GM21529 (cell line): ENCODE data around the gene RRP8.

Source experiments
- ATAC-seq: cut with Tn5 transposase; IDR thresholded peaks from one replicate; pipeline ENCODE4 v1.9.1; 2021; ENCODE audit not compliant: unreplicated experiment

The RRP8 gene

DNA sequence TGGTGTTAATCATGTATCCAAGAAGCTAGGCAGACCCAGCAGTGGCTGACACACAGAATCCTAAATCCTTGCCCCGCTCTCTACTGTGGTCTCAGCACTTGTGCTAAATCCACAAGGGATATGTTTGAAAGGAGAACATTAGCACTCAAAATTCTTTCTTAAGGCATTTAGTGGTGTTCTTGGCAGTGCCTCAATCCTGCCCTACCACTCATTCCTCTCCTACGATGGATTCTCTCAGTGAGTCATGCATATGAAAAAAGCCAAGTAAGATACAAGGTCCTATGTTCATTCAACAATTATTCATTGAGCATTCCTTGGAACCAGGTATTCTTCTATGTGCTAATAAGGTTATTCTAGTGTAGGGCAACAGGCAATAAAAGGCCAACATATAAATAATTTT lies 31.2 kb downstream of the RRP8 start:
- ATAC-seq = no peak

DNA sequence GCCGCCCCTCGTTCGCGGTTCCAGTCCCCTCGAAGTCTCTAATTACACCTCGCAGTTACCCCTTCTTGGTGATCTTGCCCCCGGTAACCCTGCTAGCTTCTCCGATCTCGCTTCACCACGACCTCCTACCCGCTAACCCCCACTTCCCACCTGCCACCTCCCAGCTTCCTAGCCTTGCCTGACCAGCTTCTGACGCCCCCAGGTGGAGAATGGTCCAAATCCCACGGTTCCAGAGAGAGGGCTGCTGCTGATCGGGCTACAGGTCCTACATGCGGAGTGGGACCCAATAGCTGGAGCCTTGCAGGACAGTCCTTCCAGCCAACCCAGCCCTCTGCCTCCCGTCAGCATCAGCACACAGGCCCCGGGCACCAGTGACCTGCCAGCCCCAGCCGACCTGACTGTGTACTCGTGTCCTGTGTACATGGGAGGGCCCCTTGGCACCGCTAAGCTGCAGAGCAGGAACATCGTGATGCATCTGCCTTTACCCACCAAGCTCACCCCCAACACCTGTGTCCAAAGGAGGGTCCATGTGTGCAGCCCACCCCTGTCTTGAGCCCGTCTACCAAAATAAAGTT lies 31.9 kb downstream of the RRP8 start:
- no peak for ATAC-seq

DNA sequence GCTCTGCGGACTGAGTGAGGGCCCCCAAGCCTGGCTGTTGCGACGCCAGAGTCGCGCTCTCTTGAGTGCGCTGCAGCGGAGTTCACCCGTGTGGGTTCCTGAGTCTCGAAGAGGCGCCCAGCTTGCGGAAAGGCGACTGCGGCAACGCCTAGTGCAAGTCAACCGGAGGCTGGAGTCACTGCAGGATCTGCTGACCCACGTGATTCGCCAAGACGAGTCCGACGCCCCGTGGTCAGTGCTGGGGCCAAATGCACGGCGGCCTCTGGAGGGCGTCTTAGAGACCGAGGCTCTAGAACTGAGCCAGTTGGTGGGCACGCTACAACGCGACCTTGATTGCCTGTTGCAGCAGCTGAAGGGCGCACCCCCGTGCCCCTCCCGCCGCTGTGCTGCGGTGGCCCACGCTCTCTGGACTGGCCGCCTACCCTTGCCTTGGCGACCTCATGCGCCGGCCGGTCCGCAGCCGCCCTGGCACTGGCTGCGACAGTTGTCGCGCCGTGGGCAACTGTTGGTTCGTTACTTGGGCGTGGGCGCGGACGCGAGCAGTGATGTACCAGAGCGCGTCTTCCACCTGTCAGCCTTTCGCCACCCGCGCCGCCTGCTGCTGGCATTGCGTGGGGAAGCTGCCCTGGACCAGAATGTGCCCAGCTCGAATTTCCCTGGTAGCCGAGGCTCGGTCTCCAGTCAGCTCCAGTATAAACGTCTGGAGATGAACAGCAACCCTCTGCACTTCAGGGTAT lies 32.6 kb downstream of the RRP8 start:
- ATAC-seq = no peak

DNA sequence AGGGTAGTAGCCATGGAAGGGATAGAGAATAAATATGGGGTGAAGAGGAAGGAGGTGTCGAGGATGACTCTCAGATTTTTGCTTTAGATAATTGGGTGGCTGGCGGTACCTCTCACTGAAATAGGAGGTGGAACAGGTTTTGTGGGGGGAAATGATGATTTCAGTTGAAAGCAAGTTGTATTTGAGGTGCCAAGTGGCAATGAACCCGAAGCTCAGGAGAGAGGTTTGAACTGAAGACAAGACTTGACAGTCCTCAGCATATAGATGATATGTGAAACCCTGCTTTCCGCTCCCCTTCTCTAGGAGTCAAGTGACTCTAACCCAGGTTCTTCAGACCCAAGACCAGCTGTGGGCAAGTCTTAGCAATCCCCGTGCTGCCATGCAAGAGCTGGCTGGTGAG lies 33.7 kb downstream of the RRP8 start:
- ATAC-seq = no peak

DNA sequence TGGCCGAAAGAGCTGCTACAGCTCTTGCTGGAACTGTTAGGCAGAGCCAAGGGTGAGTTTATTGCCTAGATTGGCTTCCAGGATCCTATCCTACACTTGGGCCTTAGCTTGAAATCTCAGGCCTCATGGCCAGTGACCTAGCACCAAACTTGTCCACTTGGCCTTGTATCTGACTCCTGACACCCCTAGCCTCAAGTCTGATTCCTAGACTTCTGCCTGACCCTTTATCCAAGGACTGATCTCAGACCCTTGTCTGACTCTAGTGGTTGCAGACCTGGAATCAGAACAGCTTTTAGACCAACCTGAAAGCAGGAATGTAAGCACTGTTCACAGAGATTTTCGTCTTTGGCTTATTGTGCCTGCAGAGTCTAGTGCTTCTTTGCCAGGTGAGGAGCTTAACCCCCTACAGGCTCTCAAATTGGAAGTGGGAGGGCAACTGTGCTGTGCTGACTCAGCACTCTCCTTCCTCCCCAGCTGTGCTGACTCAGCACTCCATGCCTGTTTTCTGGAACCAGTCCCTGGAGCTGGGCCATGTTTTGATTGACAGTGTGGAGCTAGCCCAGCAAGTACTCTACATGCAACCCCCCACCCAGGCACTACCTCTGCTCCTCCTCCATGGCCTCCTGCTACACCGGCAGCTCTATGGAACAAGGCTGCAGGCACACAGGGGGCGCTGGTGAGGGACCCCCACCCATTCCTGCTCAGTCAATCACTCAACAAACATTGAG lies 35.1 kb downstream of the RRP8 start:
- no peak for ATAC-seq

DNA sequence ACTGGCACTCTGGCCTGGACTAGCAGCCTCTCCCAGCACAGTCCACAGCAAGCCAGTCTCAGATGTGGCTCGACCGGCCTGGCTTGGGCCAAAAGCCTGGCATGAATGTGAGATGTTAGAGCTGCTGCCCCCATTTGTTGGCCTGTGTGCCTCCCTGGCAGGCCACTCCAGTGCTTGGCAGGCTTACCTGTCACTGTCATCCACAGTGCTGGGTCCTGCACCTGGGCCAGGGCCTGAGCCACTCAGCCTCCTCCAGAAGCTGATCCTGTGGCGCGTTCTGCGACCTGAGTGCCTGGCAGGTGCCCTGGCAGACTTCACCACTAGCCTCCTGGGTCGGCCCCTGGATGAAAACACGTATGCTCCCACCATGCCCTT lies 36.1 kb downstream of the RRP8 start:
- no peak for ATAC-seq

DNA sequence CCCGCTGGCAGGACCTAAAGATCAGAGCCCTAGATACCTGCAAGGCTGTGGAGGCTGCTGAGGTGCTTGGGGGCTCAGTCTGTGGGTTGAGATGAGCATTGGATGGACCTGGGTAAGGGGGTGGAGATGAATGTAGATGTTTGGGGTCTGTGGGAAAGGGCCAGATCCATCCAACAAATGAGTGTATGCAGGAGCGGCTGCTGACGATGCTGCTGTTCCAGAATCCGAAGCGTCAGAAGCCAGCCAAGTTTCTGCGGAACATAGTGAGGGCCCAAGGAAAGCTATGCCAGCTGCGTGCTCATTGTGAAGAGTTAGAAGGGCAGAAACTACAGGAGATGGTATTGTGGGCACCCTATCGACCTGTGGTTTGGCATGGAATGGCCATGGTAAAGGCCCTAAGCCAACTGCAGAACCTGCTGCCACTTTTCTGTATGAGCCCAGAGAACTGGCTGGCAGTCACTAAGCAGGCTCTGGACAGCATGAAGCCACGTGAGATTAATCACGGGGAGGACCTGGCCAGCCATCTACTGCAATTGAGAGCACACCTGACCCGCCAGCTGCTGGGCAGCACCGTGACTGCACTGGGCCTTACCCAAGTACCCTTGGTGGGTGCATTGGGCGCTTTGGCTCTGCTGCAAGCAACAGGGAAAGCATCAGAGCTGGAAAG lies 36.6 kb downstream of the RRP8 start:
- no peak for ATAC-seq

DNA sequence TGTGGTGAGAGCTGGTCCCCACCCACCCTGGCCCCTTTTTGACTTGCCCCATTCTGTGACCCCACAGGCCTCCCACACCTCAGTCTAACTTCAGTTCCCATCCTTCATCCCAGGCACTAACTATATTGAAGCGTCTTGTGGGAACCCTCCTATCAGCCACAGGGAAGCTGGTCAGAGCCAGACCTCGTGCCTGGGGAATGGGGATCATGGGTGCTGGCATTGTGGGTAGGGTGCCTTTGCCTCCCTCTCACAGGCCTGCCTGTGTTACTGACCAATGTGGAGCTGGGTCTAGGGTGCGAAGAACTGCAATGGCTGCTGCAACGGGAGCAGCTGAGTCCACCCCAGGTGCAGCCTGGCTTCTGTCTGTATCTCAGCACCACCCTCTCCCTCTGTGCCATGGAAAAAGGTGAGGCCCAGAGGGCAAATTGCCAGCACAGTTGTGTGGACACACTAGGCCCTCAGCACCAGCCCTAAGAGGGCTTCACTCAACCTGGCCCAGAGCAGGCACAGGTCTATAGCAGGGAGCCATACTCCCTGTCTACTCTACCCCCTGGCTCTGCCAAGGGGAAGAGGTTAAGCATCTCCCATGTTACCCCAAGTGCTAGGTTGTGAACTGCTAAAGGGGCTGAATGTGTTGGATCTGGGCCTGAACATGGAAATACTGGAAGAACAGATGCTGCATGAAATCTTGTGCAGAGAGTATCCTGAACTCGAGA lies 37.3 kb downstream of the RRP8 start:
- ATAC-seq = no peak

DNA sequence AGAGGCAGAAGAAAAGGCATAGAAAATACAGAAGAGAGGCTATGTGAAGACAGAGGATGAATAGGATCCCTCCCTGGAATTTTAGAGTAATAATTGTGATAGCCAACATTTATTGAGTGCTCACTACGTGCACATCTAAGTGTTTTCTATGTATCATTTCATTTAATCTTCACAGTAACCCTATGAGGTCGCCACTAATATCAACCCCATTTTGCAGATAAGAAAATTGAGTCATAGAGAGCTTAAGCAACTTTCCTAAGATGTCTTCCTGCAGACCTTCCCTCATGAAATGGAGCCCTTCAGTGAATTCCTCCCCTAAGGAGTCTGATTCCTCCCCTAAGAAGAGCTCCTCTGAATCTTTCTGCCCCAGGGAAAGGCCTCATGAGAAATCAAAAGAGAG lies 38.1 kb downstream of the RRP8 start:
- no peak for ATAC-seq

DNA sequence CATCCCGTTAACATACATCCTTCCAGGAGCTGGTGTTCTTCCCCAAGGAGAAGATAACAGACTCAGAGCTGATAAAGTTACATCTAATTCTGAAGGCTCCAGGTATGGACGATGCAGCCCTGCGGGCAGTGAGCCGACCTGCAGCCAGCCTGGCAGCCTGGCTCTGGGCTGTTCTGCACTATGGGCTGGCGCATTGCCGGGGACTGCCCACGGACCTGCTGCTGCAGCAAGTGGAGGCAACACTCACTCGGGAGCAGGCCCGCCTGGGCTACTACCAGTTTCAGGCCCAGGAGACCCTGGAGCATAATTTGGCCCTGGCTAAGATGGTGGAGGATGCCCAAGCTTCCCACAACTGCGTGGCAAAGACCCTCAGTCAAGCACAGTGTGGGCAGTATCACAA lies 39.7 kb downstream of the RRP8 start:
- ATAC-seq = no peak

DNA sequence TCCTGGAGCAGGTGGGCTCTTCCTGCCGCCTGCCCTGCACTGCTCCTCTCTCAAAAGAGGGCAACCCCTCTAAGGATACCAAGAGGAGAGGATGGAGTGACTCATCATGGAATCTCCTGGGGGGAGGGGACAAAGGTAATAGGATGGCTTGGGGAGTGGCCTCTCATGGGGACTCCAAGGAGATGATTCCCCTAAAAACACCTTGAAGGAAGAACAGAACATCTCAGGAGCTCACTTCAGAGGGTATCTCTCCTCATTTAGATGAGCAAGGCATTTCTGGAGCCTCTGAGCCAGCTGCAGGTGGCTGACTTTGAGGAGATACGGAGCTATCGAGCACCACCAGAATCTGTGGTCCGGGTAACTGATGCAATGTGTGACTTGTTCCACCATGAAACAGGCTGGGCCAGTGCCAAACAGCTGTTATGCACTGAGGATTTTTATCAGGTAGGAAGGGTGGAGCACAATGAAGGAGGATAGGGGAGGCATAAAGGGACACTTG lies 40.2 kb downstream of the RRP8 start:
- no peak for ATAC-seq

DNA sequence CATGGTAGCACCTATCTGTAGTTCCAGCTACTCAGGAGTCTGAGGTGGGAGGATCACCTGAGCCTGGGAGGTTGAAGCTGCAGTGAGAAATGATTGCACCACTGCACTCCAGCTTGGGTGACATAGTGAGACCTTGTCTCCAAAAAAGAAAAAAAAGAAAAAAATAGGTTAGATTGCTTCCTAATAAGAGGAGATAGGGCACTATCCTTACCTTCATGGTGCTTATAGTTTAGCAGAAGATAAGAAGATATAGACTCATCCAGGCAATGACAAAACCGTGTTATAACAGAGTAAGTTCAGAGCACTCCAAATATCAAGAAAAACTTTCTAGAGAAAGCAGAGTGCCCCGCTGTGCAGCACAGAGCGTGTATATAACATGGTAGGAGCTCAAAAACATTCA lies 42.1 kb downstream of the RRP8 start:
- no peak for ATAC-seq

DNA sequence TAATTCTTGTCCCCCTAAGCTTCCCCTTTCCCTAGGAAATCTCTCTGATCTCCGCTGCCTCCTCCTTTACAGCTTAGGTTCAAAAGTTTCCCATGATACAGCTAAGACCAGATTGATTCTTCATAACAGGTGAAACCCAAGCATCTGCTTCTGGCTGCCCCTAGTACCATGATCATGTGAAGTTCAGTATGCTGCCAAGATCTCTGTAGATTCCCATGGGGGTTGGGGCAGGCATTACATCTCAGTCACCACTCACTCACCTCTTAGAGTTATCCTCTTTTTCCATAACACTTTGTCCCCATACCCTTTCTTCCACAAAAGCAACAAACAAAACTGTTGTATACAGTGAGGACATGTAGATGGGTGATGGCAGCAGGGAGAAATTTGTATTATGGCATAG lies 44.0 kb downstream of the RRP8 start:
- ATAC-seq = no peak

DNA sequence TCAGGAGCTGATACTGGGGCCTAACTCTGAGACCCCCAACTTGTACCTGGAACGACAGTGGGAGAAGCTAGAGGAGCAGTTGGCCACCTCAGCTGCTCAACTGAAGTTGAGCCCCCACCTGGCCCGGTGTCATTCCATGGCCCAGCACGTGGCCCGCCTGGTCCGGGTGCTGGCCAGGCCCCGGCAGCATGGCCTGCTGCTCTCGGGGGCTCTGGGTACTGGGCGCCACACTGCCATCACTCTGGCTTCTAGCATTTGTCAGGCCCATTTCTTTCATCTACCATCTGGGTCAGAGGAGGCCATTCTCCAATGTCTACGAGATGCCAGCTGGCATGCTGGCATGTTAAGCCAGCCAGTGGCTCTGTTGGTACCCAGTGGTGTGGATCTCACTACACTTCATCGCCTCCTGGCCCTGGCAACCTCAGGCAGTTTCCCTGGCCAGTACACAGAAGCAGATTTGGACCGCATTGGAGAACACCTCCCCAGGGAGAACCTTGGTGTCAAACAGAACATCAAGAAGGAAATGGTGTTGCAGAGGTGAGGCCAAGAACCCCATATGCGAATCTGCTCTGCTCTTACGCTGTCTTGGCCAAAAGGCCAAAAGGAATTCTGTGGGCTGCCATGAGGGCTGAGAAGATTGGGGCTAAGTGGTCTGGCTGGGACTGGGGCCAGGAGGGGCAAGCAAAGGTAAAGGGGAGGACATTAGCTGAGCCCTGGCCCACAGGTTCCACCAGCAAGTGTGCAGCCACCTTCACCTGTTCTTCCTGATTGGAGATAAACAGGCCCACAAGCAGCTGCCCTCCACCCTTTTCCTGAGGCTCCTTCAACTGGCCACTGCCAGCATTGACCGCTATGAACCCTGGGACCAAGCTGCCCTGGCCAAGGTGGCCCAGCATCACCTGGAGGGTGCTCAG lies 45.4 kb downstream of the RRP8 start:
- no peak for ATAC-seq

DNA sequence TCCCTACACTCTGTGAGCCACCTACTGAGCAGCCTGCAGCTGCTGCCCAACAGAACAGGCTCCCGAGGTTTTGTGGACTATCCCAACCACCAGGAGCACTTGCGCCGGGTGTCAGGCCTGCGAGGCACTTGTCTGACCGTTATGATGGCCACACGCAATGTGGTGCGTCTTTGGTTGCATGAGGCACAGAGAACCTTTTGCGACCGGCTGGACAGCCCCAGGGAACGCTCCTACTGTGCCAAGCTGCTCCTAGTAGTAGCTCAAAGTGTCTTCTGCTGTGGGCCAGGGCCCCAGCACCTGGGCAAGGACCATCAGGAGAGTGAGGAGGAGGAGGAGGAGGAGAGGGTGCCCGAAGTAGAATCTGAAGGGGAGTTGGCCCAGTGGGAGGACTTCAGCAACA lies 46.4 kb downstream of the RRP8 start:
- no peak for ATAC-seq

DNA sequence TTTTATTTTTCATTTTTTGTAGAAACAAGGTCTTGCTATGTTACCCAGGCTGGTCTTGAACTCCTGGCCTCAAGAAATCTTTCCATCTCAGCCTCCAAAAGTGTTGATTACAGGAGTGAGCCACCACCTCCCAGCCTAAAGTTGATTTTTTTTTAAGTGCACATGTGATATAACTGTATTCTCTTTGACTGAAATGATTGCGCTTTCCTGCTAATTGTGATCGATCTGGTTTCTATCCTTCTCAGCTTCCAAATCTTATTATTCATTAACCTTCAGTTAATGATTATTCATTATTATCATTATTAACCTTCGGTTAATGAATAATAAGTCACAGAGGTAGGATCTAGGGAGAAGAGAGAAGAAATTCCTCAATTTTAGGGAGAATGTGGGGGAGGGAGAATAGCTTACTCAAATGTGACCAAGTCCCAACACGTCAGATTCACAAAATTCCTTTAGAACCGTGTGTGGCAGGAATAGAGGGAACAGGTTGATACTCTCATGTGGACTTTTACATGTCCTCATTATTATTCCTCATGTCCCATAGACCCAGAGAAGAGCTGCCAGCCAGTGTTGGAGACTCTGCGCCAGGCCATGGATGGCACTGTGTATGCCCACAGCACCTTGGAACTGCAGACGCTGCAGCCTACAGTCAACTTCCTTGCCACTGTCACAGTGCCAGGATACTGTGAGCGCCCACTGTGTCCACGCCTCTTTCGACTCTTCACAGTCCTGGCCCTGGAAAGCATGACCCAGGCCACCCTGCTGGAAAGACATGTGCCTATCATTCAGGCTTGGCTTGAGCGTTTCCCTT lies 47.1 kb downstream of the RRP8 start:
- ATAC-seq = no peak

DNA sequence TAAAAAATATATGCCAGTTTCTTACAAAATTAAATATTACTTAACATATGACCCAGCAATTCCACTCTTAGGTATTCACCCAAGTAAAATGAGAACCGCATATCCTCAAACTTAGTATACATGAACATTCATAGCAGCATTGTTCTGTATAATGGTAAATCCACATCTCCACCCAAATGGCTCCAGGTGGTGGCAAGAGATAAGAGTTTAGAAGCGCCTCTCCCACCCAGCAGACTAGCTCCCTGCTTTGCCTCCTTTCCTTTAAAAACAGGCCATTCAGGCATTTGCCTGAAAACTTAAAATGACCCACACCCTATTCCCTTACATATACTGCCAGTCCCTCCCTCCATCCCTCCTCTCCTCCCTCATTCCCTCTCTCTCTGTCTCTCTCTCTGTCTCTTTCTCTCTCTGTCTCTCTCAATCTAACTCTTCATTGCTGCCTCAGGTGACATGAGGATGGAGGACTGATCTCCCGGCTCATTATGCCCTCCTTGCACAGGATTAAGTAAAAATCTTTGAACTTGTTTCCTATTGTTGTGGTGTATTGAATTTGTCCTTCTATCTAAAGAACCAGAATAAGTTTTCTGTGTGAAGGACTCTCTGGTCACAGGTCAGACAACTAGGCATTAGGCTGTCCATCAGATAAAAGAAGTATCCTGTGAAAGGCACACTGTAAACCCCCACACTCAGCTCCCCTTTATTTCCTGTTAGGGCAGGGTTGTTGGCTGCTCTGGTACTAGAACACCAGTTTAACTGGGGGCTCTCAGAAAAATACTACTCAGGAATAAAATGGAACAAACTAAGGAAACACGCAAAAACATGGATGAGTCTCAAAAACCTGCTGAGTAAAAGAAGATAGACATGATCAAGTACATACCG lies 48.3 kb downstream of the RRP8 start:
- ATAC-seq = no peak

DNA sequence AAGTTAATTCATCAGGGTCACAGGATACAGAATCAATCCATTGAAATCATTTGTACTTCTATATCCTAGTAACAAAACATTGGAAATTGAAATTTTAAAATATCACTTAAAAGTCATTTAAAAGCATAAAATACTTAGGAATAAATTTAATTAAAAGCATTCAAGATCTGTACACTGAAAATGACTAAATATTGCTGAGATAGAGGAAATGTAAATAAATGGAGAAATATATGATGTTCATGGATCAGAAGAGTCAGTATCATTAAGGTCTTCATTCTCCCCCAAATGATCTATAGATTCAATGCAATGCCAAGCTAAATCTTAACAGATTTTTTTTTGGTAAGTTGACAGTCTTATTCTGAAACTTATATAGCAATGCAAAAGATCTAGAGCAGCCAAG lies 49.8 kb downstream of the RRP8 start:
- no peak for ATAC-seq
